Liver (tissue), 9 donors: Measurements from ENCODE around the gene BBS5. TPM values are rescaled to one million over a fixed set of nuclear protein-coding genes. Genes with fewer than 3 reads are reported as not detected.

ENCODE experiments used
- DNase-seq: peaks from one replicate; pipeline ENCODE4 v3.0.0-alpha.2; 2017; ENCODE audit warnings: low spot score
- H3K27ac ChIP-seq, 2 donors: one replicate each; pipeline ENCODE4 v1.7.0; 2013; ENCODE audit warnings: inconsistent platforms in 2 of 2, low read length in 2 of 2, control low read depth in 1 of 2, low read depth in 1 of 2, mild to moderate bottlenecking in 1 of 2
- H3K27me3 ChIP-seq, 4 donors: one replicate each; pipeline versions ENCODE4 v1.6.1 to v1.7.0; 2013; ENCODE audit warnings: low read length in 3 of 4, inconsistent platforms in 1 of 4, mild to moderate bottlenecking in 1 of 4, moderate library complexity in 1 of 4; ENCODE audit not compliant: control insufficient read depth in 4 of 4, insufficient read depth in 4 of 4
- H3K36me3 ChIP-seq, 4 donors: one replicate each; pipeline versions ENCODE4 v1.6.1 to v1.7.0; 2013; ENCODE audit warnings: low read length in 3 of 4, mild to moderate bottlenecking in 3 of 4, low read depth in 1 of 4, moderate library complexity in 1 of 4; ENCODE audit not compliant: control insufficient read depth in 4 of 4, insufficient read depth in 3 of 4
- H3K4me1 ChIP-seq, 4 donors: one replicate each; pipeline versions ENCODE4 v1.6.1 to v1.7.0; 2013; ENCODE audit warnings: low read length in 3 of 4, mild to moderate bottlenecking in 3 of 4, moderate library complexity in 1 of 4; ENCODE audit not compliant: control insufficient read depth in 4 of 4, insufficient read depth in 4 of 4
- H3K4me3 ChIP-seq, 3 donors: one replicate each; pipeline versions ENCODE4 v1.6.1 to v1.7.0; 2013; ENCODE audit warnings: low read length in 3 of 3, control low read depth in 1 of 3, low read depth in 1 of 3, mild to moderate bottlenecking in 1 of 3
- H3K9ac ChIP-seq, 2 donors: one replicate each; pipeline ENCODE4 v1.7.0; 2013; ENCODE audit warnings: low read length in 2 of 2, mild to moderate bottlenecking in 2 of 2, moderate library complexity in 2 of 2, control low read depth in 1 of 2, low read depth in 1 of 2
- H3K9me3 ChIP-seq, 4 donors: one replicate each; pipeline versions ENCODE4 v1.6.1 to v1.7.0; 2013; ENCODE audit warnings: low read length in 3 of 4; ENCODE audit not compliant: control insufficient read depth in 4 of 4
- ATF3 ChIP-seq: IDR thresholded peaks from 2 replicates; pipeline ENCODE4 v1.6.1; 2016; ENCODE audit warnings: antibody characterized with exemption
- CTCF ChIP-seq: fragments of 150-350 bp; IDR thresholded peaks from 2 replicates; pipeline ENCODE4 v1.5.1; 2017; ENCODE audit warnings: improper control_type of control experiment, low read depth, low read length; ENCODE audit not compliant: missing input control
- EGR1 ChIP-seq, 2 donors: IDR thresholded peaks; 2 replicates each; pipeline ENCODE4 v1.6.1; 2016 to 2018; ENCODE audit warnings: antibody characterized with exemption in 2 of 2, low read depth in 2 of 2
- FOXA1 ChIP-seq: IDR thresholded peaks from 2 replicates; pipeline ENCODE4 v1.6.1; 2016; ENCODE audit warnings: antibody characterized with exemption
- FOXA2 ChIP-seq: IDR thresholded peaks from 2 replicates; pipeline ENCODE4 v1.6.1; 2016; ENCODE audit warnings: antibody characterized with exemption
- GABPA ChIP-seq, 2 donors: IDR thresholded peaks in 1 of 2; conservative IDR thresholded peaks in 1 of 2; 2 replicates each; pipeline ENCODE4 v1.6.1; 2016; ENCODE audit warnings: antibody characterized with exemption in 2 of 2, mild to moderate bottlenecking in 1 of 2, moderate library complexity in 1 of 2
- HNF4A ChIP-seq, 2 donors: conservative IDR thresholded peaks; 2 replicates each; pipeline ENCODE4 v1.6.1; 2016; ENCODE audit warnings: antibody characterized with exemption in 2 of 2, mild to moderate bottlenecking in 2 of 2
- HNF4G ChIP-seq: IDR thresholded peaks from 2 replicates; pipeline ENCODE4 v1.6.1; 2016; ENCODE audit warnings: antibody characterized with exemption
- JUND ChIP-seq, 2 donors: IDR thresholded peaks; 2 replicates each; pipeline ENCODE4 v1.6.1; 2016; ENCODE audit warnings: antibody characterized with exemption in 2 of 2
- MAX ChIP-seq: IDR thresholded peaks from 2 replicates; pipeline ENCODE4 v1.6.1; 2016; ENCODE audit warnings: antibody characterized with exemption
- NR2F2 ChIP-seq: IDR thresholded peaks from 2 replicates; pipeline ENCODE4 v1.6.1; 2016; ENCODE audit warnings: antibody characterized with exemption
- RAD21 ChIP-seq, 2 donors: IDR thresholded peaks; 2 replicates each; pipeline ENCODE4 v1.6.1; 2016; ENCODE audit warnings: antibody characterized with exemption in 2 of 2, mild to moderate bottlenecking in 2 of 2
- REST ChIP-seq: IDR thresholded peaks from 2 replicates; pipeline ENCODE4 v1.6.1; 2016; ENCODE audit warnings: antibody characterized with exemption, mild to moderate bottlenecking
- RXRA ChIP-seq, 2 donors: IDR thresholded peaks; 2 replicates each; pipeline ENCODE4 v1.6.1; 2017 to 2018; ENCODE audit warnings: antibody characterized with exemption in 2 of 2, mild to moderate bottlenecking in 1 of 2
- SP1 ChIP-seq: IDR thresholded peaks from 2 replicates; pipeline ENCODE4 v1.6.1; 2018; ENCODE audit warnings: antibody characterized with exemption, mild to moderate bottlenecking
- TAF1 ChIP-seq: conservative IDR thresholded peaks from 2 replicates; pipeline ENCODE4 v1.6.1; 2016; ENCODE audit warnings: antibody characterized with exemption, mild to moderate bottlenecking
- YY1 ChIP-seq: IDR thresholded peaks from 2 replicates; pipeline ENCODE4 v1.6.1; 2016; ENCODE audit warnings: antibody characterized with exemption, mild to moderate bottlenecking
- ZBTB33 ChIP-seq: IDR thresholded peaks from 2 replicates; pipeline ENCODE4 v1.6.1; 2016; ENCODE audit warnings: antibody characterized with exemption
- WGBS: extraction: QIAGEN DNeasy Blood & Tissue Kit; methylation state at CpG from one replicate; pipeline ENCODE4 v1.1.7; 2013; 5-methylcytosine and 5-hydroxymethylcytosine counted together
- polyA plus RNA-seq, 2 donors: library from polyadenylated mRNA; stranded (reverse) in 1 of 2; unstranded in 1 of 2; fragments of 200-250 nt in 1 of 2; fragments of >200 nt in 1 of 2; fragmentation: Nextera tagmentation in 1 of 2; extraction: Ambion mirVana in 1 of 2; gene quantifications; one replicate each; pipeline versions ENCODE4 v1.2.1 to v1.2.3, GENCODE V29; 2013 to 2015
- total RNA-seq, 2 donors: library from RNA; depleted of rRNA; stranded (reverse); fragments of >200 nt; gene quantifications; one replicate each; pipeline ENCODE4 v1.2.3, GENCODE V29; 2014
- donor health status: healthy.
- donor health status: healthy.
- donor health status: healthy.
- donor health status: healthy.
- donor health status: healthy.

Gene BBS5
- total and polyA plus RNA-seq, 4 donors, result 1.7 to 2.5 (median 2.1) TPM

- Histone ChIP-seq H3K4me3 (no peak overlapping the region), H3K4me1 (no peaks in the 10 kb centered on the region), H3K27me3 (no peaks in the 10 kb centered on the region), H3K9ac (no peak overlapping the region), H3K9me3 (no peaks in the 10 kb centered on the region), H3K36me3 (no peaks in the 10 kb centered on the region), H3K27ac (no peak overlapping the region)
- 92% methylated on average over 8 of the region's 8 CpGs for WGBS
- no peak for TF ChIP-seq HNF4A (conservative IDR thresholded peaks at IDR 0.05)
- TF ChIP-seq ATF3, result no peak
- TF ChIP-seq TAF1, result no peak
- TF ChIP-seq EGR1 (IDR thresholded peaks at IDR 0.05; ENCODE audit: low read depth in 2 of 2), result no peak
- TF ChIP-seq HNF4G, result no peak
- TF ChIP-seq SP1, result no peak
- no peak for TF ChIP-seq YY1
- no peak for TF ChIP-seq RXRA (IDR thresholded peaks at IDR 0.05)
- no peak for TF ChIP-seq ZBTB33
- TF ChIP-seq MAX, result no peak
- no peak for TF ChIP-seq FOXA2
- no peak for TF ChIP-seq REST
- TF ChIP-seq NR2F2, result no peak
- no peak for DNase-seq
Measured at GRCh38 chr2:169509955-169510354, 30.7 kb downstream of the BBS5 start.

- Histone ChIP-seq H3K9me3 (no peaks in the 10 kb centered on the region), H3K4me3 (no peak overlapping the region), H3K4me1 (no peaks in the 10 kb centered on the region), H3K36me3 (no peaks in the 10 kb centered on the region), H3K27me3 (no peaks in the 10 kb centered on the region), H3K9ac (no peak overlapping the region), H3K27ac (no peak overlapping the region)
- DNase-seq, result no peak
- WGBS, result 94% methylated on average over 4 of the region's 4 CpGs
- TF ChIP-seq FOXA2, result no peak
- TF ChIP-seq ZBTB33, result no peak
- no peak for TF ChIP-seq JUND (IDR thresholded peaks at IDR 0.05)
- no peak for TF ChIP-seq GABPA (IDR thresholded peaks at IDR 0.05 in 1 of 2, conservative IDR thresholded peaks at IDR 0.05 in 1 of 2)
- no peak for TF ChIP-seq RAD21 (IDR thresholded peaks at IDR 0.05)
- TF ChIP-seq ATF3, result no peak
- no peak for TF ChIP-seq FOXA1
- no peak for TF ChIP-seq HNF4G
- TF ChIP-seq YY1, result no peak
- no peak for TF ChIP-seq MAX
- no peak for TF ChIP-seq HNF4A (conservative IDR thresholded peaks at IDR 0.05)
- TF ChIP-seq TAF1, result no peak
- no peak for TF ChIP-seq NR2F2
- TF ChIP-seq CTCF, result no peak
- no peak for TF ChIP-seq RXRA (IDR thresholded peaks at IDR 0.05)
- no peak for TF ChIP-seq EGR1 (IDR thresholded peaks at IDR 0.05; ENCODE audit: low read depth in 2 of 2)
Measured at GRCh38 chr2:169510496-169510895, 31.2 kb downstream of the BBS5 start.
